ENCODE data around the gene CPEB4.

GRCh38 chr5:173962436-173962972 is 74.4 kb downstream of the CPEB4 start:
- TF ChIP-seq CTCF (IDR thresholded peaks at IDR 0.05 in 2 of 3, conservative IDR thresholded peaks at IDR 0.05 in 1 of 3; ENCODE audit: borderline replicate concordance in 1 of 3, insufficient read depth in 1 of 3, low read depth in 2 of 3, low read length in 2 of 3): no peak
- TF ChIP-seq, protein P1, sequence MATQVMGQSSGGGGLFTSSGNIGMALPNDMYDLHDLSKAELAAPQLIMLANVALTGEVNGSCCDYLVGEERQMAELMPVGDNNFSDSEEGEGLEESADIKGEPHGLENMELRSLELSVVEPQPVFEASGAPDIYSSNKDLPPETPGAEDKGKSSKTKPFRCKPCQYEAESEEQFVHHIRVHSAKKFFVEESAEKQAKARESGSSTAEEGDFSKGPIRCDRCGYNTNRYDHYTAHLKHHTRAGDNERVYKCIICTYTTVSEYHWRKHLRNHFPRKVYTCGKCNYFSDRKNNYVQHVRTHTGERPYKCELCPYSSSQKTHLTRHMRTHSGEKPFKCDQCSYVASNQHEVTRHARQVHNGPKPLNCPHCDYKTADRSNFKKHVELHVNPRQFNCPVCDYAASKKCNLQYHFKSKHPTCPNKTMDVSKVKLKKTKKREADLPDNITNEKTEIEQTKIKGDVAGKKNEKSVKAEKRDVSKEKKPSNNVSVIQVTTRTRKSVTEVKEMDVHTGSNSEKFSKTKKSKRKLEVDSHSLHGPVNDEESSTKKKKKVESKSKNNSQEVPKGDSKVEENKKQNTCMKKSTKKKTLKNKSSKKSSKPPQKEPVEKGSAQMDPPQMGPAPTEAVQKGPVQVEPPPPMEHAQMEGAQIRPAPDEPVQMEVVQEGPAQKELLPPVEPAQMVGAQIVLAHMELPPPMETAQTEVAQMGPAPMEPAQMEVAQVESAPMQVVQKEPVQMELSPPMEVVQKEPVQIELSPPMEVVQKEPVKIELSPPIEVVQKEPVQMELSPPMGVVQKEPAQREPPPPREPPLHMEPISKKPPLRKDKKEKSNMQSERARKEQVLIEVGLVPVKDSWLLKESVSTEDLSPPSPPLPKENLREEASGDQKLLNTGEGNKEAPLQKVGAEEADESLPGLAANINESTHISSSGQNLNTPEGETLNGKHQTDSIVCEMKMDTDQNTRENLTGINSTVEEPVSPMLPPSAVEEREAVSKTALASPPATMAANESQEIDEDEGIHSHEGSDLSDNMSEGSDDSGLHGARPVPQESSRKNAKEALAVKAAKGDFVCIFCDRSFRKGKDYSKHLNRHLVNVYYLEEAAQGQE (IDR thresholded peaks at IDR 0.05; ENCODE audit: low read depth): no peak
- TF ChIP-seq EZH2 (IDR thresholded peaks at IDR 0.05): no peak
- no peak for TF ChIP-seq TCF7L2 (IDR thresholded peaks at IDR 0.05; ENCODE audit: borderline replicate concordance, extremely low read depth, insufficient read depth, insufficient read length)
